IgD-negative memory B cell (primary cell): ENCODE data around the gene ARID3C. TPM values are rescaled to one million over a fixed set of nuclear protein-coding genes. Genes with fewer than 3 reads are reported as not detected.
A peak's percentile ranks its signal among the peaks of the same experiment; 100 is the strongest.

Experiments used
- H3K27ac Mint-ChIP-seq, 3 donors: one replicate each; pipeline ENCODE4 v1.8.0; 2020 to 2022; ENCODE audit warnings: mild to moderate bottlenecking in 3 of 3, mixed read lengths in 3 of 3, moderate library complexity in 1 of 3
- H3K27me3 Mint-ChIP-seq: one replicate; pipeline ENCODE4 v1.8.0; 2021; ENCODE audit warnings: mixed read lengths
- H3K36me3 Mint-ChIP-seq: one replicate; pipeline ENCODE4 v1.8.0; 2020; ENCODE audit warnings: mild to moderate bottlenecking, mixed read lengths
- H3K4me1 Mint-ChIP-seq, 3 donors: one replicate each; pipeline ENCODE4 v1.8.0; 2020 to 2022; ENCODE audit warnings: mixed read lengths in 3 of 3, mild to moderate bottlenecking in 1 of 3
- H3K4me3 Mint-ChIP-seq, 4 donors: one replicate each; pipeline ENCODE4 v1.8.0; 2020 to 2022; ENCODE audit warnings: mild to moderate bottlenecking in 4 of 4, mixed read lengths in 4 of 4, moderate library complexity in 3 of 4
- H3K9me3 Mint-ChIP-seq, 3 donors: one replicate each; pipeline ENCODE4 v1.8.0; 2020 to 2021; ENCODE audit warnings: mixed read lengths in 3 of 3, mild to moderate bottlenecking in 1 of 3
- polyA plus RNA-seq: library from polyadenylated mRNA; unstranded; fragments of 300-500 nt; fragmentation: Illumina TruSeq; gene quantifications from one replicate; pipeline ENCODE4 v1.2.3, GENCODE V29; 2021

The ARID3C gene
- polyA plus RNA-seq, 1 donor from 2014 or later = not detected

DNA sequence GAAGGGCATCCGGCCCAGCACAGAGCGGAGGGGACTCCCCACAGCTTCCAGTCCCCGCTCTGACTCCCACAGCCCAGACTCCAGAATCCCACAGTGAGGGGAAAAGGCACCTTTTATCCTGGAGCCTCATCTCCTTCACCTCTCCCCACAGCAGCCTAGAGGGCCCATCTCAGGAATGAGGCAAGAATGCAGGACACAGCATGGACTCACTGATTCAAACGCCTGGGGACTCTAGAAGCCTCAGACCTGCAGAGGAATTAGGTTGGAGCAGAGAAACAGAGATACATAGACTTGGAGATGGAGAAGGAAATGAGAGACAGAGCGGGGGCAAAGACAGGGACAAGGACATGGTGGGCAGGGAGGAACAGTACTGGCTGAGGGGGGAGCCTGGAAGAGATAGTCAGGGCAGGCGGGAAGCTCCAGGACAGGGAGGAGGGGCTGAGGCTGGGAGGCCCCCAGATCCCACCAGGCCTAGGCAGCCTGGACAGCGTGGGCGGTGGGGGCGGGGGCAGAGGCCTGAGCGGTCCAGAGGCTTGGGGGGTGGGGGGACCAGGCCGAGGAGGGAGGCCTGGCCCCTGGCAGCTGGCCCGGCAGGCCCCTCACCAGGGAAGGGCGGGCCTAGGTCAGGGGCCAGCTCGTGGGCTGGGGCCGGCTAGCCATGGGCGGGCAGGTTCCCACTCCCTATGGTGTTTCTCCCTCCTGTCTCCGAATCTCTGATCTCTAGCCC lies 55.1 kb downstream of the ARID3C start:
- Mint-ChIP-seq H3K27ac (no peak overlapping the region), H3K36me3 (no peaks in the 10 kb centered on the region), H3K27me3 (peaks cover 32% of the 10 kb centered on the region), H3K9me3 (no peaks in the 10 kb centered on the region), H3K4me3 (no peak overlapping the region), H3K4me1 (peaks cover 0 to 8% (median 5%) of the 10 kb centered on the region in 3 donors)

DNA sequence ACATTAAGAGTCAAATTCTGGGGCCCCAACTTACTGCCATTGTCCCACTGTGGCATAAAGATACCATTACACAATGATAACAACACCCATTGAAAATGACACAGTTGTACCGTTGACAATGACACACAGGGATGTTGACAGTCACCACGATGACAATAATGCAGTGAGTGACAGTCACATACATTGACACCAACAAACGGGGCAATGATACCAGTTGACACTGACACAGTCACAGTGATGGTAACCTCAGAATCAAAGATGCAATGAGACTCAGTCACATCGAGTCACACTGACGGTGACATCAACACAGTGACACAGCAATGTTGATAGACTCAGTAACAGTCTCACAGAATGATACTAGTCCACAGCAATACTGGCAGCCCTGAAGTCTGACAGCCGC lies 56.2 kb downstream of the ARID3C start:
- no peaks in the 10 kb centered on the region for H3K36me3 Mint-ChIP-seq
- peaks cover 30% of the 10 kb centered on the region for H3K27me3 Mint-ChIP-seq

DNA sequence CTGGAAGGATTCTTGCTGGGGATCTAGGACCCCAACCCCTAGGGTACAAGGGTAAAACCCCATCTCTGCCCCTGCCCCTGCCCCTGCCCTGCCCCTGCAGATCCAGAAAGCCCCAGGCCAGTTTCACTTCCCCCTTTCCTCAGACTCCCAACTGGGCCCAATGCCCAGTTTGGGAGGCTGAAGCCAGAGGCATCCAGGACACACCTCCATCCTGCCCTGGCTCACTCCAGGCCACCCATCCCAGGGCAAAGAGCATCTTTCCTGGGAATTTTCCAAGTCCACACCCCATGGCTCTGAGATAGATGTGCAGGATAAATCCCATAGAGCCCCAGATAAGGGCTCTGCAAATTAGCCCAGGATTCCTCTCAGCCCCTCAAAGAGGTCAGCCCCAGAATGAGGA lies 56.8 kb downstream of the ARID3C start:
- peak overlapping the region in 1 of 4 donors; percentile 57 for H3K4me3 Mint-ChIP-seq
- H3K27ac Mint-ChIP-seq = no peak overlapping the region
- peaks cover 28% of the 10 kb centered on the region for H3K27me3 Mint-ChIP-seq
- no peaks in the 10 kb centered on the region for H3K9me3 Mint-ChIP-seq
- peaks cover 0 to 2% (median 2%) of the 10 kb centered on the region in 3 donors for H3K4me1 Mint-ChIP-seq
- H3K36me3 Mint-ChIP-seq = no peaks in the 10 kb centered on the region

More for the DNA sequence above, 56.2 kb downstream of the ARID3C start:
- Mint-ChIP-seq H3K4me3 (no peak overlapping the region), H3K9me3 (no peaks in the 10 kb centered on the region), H3K27ac (no peak overlapping the region), H3K4me1 (peaks cover 0 to 7% (median 5%) of the 10 kb centered on the region in 3 donors)

DNA sequence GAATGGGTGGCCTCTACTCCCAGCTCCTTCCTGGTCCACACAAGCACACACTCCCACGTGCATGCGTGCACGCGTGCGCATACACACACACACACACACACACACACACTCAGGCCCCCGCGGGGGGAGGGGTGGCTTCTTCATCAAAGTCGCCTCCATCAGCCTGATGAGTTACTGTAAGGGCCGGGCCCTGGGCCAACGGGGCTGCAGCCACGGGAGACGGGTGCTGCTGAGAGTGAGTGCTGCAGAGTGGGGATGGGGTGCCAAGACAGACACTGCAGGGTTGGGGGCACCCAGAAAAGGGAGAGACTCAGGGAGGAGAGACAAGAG lies 57.4 kb downstream of the ARID3C start:
- no peak overlapping the region for H3K27ac Mint-ChIP-seq
- no peak overlapping the region for H3K4me3 Mint-ChIP-seq
- H3K27me3 Mint-ChIP-seq = peaks cover 26% of the 10 kb centered on the region
- peaks cover 0 to 2% (median 1%) of the 10 kb centered on the region in 3 donors for H3K4me1 Mint-ChIP-seq
- no peaks in the 10 kb centered on the region for H3K9me3 Mint-ChIP-seq
- no peaks in the 10 kb centered on the region for H3K36me3 Mint-ChIP-seq

Other genes with a start within 250 kb of the ARID3C start
- gene FAM219A, start 170.5 kb downstream of the ARID3C start, polyA plus RNA-seq = 1.1 TPM
- not detected for gene DNAI1, start 170.3 kb downstream of the ARID3C start, polyA plus RNA-seq
- gene ENHO, start 106.1 kb downstream of the ARID3C start, polyA plus RNA-seq = not detected
- not detected for gene CNTFR, start 39.3 kb downstream of the ARID3C start, polyA plus RNA-seq
- 48.4 TPM for gene RPP25L, start 17.0 kb downstream of the ARID3C start, polyA plus RNA-seq
- gene DCTN3, start 8.6 kb downstream of the ARID3C start, polyA plus RNA-seq = 113 TPM
- 63.1 TPM for gene SIGMAR1, start 8.7 kb upstream of the ARID3C start, polyA plus RNA-seq
- gene GALT, start 17.6 kb upstream of the ARID3C start, polyA plus RNA-seq = 37.2 TPM
- gene IL11RA, start 23.1 kb upstream of the ARID3C start, polyA plus RNA-seq = 4.7 TPM
- gene CCL27, start 33.6 kb upstream of the ARID3C start, polyA plus RNA-seq = not detected
- gene CCL19, start 62.2 kb upstream of the ARID3C start, polyA plus RNA-seq = not detected
- not detected for gene CCL21, start 81.1 kb upstream of the ARID3C start, polyA plus RNA-seq